GM12872 (cell line): ENCODE measurements around the gene CDC23.

Experiments
- TF ChIP-seq, protein P1 (sequence below): IDR thresholded peaks from 3 replicates; pipeline ENCODE4 v1.5.1; 2011; ENCODE audit warnings: low read depth, mild to moderate bottlenecking, low read length, moderate library complexity; ENCODE audit not compliant: insufficient read depth

Gene CDC23

DNA sequence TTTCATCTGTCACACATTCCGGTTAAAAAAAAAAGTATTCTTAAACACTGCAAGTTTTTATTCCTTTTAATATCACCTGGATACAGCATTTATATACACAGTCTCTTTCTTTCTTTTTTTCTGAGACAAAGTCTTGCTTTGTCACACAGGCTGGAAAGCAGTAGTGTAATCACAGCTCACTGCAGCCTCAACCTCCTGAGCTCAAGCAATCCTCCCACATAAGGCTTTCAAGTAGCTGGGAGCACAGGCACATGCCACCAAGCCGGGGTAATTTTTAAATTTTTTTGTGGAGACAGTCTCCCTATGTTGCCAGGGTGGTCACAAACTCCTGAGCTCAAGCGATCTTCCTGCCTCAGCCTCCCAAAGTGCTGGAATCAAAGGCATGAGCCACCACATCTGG lies 20.3 kb downstream of the CDC23 start:
- TF ChIP-seq, protein P1, sequence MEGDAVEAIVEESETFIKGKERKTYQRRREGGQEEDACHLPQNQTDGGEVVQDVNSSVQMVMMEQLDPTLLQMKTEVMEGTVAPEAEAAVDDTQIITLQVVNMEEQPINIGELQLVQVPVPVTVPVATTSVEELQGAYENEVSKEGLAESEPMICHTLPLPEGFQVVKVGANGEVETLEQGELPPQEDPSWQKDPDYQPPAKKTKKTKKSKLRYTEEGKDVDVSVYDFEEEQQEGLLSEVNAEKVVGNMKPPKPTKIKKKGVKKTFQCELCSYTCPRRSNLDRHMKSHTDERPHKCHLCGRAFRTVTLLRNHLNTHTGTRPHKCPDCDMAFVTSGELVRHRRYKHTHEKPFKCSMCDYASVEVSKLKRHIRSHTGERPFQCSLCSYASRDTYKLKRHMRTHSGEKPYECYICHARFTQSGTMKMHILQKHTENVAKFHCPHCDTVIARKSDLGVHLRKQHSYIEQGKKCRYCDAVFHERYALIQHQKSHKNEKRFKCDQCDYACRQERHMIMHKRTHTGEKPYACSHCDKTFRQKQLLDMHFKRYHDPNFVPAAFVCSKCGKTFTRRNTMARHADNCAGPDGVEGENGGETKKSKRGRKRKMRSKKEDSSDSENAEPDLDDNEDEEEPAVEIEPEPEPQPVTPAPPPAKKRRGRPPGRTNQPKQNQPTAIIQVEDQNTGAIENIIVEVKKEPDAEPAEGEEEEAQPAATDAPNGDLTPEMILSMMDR, result no peak

DNA sequence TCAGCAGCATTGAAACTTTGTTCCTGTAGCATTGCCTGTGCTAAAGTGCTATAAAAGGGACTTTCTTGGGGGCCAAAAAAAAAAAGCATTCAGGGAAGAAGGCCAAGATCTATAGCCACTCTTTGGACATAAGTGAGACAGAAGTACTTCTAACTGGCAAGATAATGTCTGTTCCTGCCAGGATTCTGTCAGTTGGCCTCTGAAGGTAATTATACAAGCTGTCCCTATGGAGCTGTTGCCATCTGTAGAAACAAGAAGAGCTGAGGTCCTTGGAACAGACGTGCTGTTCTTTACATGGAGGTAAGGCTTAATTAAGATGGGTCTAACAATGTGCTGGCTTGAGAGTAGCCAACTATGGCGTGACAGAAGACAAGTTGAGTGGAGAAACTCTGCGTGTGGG lies 24.5 kb downstream of the CDC23 start:
- TF ChIP-seq, protein P1, result no peak

DNA sequence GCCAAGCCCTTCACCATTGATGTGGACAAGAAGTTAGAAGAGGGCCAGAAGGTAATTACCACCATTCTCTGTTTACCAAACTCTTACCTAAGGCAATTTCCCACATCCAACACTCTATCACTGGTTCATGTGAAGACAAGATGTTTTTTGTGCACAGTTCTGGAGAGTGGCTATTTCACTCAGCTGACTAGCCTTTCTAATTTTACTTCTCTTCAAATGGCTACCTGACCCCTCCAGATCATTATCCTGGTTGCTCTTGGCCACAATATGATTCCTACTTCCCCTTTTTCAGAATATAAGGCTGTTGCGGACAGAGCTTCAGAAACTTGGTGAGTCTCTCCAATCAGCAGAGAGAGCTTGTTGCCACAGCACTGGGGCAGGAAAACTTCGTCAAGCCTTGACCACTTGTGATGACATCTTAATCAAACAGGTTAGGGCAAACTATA lies 27.1 kb downstream of the CDC23 start:
- TF ChIP-seq, protein P1, result no peak

DNA sequence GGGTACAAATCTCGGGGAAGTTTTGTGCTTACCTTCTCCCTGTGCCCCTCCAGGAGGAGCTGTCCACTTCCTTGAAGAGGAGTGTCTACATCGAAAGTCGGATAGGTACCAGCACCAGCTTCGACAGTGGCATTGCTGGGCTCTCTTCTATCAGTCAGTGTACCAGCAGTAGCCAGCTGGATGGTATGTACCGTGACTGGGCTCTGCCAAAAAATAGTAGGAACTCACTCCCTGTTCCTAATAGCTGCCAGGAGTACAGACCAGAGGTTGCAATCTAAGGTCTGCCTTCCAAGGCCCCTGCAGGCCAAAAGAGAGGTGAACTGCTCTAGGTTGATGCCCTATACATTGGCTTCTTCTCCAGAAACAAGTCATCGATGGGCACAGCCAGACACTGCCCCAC lies 30.3 kb downstream of the CDC23 start:
- TF ChIP-seq, protein P1, result no peak

DNA sequence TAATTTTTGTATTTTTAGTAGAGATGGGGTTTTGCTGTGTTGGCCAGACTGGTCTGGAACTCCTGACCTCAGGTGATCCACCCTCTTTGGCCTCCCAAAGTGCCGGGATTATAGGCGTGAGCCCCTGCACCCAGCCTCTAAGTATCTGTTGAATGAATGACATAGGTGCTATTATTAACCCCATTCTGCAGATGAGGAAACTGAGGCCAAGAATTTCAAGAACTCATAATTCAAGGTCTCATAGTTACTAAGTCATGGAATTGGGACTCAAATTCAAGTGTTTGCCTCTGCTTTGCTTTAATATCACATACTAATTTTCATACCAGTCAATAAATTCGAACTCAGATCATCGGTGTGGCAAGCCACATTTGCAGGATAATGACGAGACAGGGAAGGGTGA lies 32.3 kb downstream of the CDC23 start:
- TF ChIP-seq, protein P1, result no peak

DNA sequence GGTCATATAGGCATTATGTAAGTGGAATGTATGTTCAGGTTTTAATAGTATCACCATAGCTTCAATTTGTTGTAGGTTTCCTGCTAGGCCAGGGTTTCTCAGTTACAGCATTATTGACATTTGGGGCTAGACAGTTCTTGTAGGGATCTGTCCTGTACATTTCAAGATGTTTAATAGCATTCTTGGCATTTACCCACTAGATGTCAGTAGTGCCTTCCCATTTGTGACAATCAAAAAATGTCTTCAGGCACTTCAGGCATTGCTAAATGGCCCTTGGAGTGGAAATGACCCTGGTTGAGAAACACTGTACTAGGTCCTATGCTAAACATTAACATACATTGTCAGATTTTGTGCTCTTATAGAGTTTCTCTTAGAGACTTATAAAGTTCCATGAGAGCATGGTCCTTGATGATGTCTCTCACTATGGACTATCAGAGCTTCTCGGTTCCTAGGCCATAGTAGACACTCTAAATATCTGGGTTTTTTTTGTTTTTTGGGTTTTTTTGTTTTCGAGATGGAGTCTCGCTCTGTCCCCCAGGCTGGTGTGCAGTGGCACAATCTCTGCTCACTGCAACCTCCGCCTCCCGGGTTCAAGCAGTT lies 32.8 kb downstream of the CDC23 start:
- TF ChIP-seq, protein P1, result peak; percentile 70

DNA sequence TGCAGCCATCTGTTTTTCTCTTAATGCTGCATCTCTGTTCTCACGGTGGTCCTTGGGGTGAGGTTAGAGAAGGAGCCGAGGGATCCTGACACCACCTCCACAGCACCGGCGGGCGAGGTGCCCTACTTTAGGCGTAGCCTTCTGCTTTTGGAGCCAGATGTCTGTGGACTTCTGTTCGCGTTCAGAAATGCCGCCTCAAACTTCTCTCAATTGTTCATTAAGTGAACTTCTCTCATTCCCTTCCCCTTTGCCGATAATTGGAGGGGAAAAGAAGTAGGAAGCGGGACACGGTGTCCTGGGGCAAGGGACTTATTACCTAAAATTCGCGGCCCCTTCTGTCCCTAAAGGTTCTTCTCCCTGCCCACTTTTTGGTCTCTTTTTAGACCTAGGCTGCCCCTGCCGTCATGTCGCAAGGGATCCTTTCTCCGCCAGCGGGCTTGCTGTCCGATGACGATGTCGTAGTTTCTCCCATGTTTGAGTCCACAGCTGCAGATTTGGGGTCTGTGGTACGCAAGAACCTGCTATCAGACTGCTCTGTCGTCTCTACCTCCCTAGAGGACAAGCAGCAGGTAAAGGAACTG lies 33.8 kb downstream of the CDC23 start:
- TF ChIP-seq, protein P1, result no peak
